T-helper 2 cell treated with Interferon-gamma antibody and Interleukin-4, amounts not matched to agents 5 μg/mL and 100 μg/mL, for 36 hours (primary cell): ENCODE results near the gene ERFE.

Experiments
- DNase-seq: peaks from one replicate; pipeline ENCODE4 v3.0.0; 2021; ENCODE audit warnings: low spot score
- H3K27ac Mint-ChIP-seq: one replicate; pipeline ENCODE4 v1.8.0; 2021; ENCODE audit warnings: mild to moderate bottlenecking, mixed read lengths
- H3K27me3 Mint-ChIP-seq: one replicate; pipeline ENCODE4 v1.8.0; 2021; ENCODE audit warnings: low read depth, mixed read lengths
- H3K36me3 Mint-ChIP-seq: one replicate; pipeline ENCODE4 v1.8.0; 2021; ENCODE audit warnings: low read depth, mixed read lengths
- H3K4me1 Mint-ChIP-seq: one replicate; pipeline ENCODE4 v1.8.0; 2021; ENCODE audit warnings: low read depth, mixed read lengths
- H3K4me3 Mint-ChIP-seq: one replicate; pipeline ENCODE4 v1.8.0; 2022; ENCODE audit warnings: mild to moderate bottlenecking, moderate library complexity, mixed read lengths
- H3K9me3 Mint-ChIP-seq: one replicate; pipeline ENCODE4 v1.8.0; 2021; ENCODE audit warnings: mixed read lengths

ERFE gene

DNA sequence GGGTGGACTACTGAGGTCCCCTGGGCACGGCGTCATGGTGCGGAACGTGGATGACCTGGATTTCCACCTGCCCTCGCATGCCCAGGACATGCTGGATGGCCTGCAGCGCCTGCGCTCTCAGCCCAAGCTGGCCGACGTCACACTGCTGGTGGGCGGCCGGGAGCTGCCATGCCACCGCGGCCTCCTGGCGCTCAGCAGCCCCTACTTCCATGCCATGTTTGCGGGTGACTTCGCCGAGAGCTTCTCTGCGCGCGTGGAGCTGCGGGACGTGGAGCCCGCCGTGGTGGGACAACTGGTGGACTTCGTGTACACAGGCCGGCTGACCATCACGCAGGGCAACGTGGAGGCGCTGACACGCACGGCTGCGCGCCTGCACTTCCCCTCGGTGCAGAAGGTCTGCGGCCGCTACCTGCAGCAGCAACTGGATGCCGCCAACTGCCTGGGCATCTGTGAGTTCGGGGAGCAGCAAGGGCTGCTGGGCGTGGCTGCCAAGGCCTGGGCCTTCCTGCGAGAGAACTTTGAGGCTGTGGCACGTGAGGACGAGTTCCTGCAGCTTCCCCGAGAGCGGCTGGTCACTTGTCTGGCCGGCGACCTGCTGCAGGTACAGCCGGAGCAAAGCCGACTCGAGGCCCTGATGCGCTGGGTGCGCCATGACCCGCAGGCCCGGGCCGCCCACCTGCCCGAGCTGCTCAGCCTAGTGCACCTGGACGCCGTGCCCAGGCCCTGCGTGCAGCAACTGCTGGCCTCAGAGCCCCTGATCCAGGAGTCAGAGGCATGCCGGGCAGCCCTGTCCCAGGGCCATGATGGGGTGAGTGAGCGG is 17.8 kb upstream of the ERFE start:
- no peak for DNase-seq
- no peak overlapping the region for H3K4me3 Mint-ChIP-seq
- H3K27me3 Mint-ChIP-seq: no peaks in the 10 kb centered on the region
- no peaks in the 10 kb centered on the region for H3K4me1 Mint-ChIP-seq
- H3K36me3 Mint-ChIP-seq: no peaks in the 10 kb centered on the region
- no peak overlapping the region for H3K27ac Mint-ChIP-seq
- no peaks in the 10 kb centered on the region for H3K9me3 Mint-ChIP-seq

DNA sequence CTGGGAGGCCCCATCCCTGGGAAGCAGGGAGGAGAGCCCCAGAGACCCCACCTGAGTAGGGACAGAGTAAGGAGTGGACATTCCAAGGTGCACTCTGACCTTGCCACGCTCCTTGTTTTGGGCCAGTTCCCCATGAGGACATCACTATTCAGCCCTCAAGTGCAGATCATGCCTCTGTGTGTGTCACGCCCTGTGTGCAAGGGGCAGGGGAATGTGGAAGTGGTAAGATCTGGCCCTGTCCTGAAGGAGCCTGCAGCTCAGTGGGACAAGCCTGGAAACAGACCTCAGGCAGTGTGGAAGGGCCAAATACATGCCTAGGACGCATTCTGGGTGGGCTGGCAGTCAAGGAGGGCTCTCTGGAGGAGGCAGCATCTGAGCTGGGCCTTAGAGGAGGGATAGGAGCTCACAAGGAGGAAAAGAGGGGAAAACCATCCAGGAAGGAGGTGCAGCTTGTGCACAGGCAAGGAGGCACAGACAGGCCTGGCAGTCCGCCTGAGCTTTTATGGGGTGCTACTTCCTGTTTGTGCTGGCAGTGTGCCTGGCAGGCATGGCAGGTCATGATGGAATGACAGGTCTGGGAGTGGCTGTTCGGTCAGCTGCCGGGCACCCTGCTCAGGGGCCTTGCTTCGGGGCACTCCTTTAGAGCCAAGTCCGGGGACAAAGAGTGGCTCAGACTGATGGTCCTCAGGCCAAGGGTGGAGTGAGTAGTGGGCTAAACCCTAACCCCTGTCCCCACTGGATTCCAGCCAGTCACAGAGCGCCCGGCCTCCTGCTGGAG is 17.0 kb upstream of the ERFE start:
- Mint-ChIP-seq H3K4me3 (no peak overlapping the region), H3K4me1 (no peaks in the 10 kb centered on the region), H3K27me3 (no peaks in the 10 kb centered on the region), H3K36me3 (no peaks in the 10 kb centered on the region), H3K27ac (no peak overlapping the region), H3K9me3 (no peaks in the 10 kb centered on the region)
- DNase-seq: no peak

DNA sequence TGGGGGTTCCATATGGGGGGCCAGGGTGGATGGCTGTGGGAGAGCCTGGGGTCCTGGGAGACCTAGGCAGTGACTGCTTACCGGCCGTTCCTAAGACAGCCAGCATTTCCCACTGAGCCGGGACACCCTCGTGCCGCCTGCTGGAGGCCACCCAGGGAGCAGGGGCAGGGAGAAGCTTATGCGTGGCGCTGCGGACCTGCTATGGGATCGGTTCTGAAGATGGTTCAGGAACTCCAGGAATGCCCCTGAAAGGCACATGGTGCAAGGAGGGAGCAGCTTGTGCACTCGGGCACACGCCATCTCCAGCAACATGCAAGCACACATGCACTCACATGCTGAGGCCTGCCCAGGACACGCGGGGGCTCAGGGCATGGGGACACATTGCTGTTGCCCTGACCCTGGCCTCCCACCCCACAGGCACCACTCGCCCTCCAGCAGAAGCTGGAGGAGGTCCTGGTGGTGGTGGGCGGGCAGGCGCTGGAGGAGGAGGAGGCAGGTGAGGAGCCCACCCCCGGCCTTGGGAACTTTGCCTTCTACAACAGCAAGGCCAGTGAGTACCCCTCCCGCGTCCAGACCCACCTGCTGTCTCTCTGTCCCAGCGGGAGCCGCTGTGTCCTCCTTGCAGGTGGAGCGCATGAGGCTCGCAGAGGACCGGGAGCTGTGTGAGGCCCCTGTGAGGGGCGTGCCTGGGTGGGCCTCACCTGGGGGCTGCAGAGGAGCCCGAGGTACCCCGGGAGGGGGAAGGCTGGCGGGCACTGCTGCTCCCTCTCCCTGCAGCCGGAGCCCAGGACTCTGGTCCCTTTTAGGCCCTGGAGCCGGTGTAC is 16.2 kb upstream of the ERFE start:
- H3K27ac Mint-ChIP-seq: no peak overlapping the region
- H3K27me3 Mint-ChIP-seq: no peaks in the 10 kb centered on the region
- H3K4me3 Mint-ChIP-seq: no peak overlapping the region
- no peaks in the 10 kb centered on the region for H3K9me3 Mint-ChIP-seq
- no peaks in the 10 kb centered on the region for H3K36me3 Mint-ChIP-seq
- H3K4me1 Mint-ChIP-seq: peaks cover 3% of the 10 kb centered on the region
- DNase-seq: no peak

DNA sequence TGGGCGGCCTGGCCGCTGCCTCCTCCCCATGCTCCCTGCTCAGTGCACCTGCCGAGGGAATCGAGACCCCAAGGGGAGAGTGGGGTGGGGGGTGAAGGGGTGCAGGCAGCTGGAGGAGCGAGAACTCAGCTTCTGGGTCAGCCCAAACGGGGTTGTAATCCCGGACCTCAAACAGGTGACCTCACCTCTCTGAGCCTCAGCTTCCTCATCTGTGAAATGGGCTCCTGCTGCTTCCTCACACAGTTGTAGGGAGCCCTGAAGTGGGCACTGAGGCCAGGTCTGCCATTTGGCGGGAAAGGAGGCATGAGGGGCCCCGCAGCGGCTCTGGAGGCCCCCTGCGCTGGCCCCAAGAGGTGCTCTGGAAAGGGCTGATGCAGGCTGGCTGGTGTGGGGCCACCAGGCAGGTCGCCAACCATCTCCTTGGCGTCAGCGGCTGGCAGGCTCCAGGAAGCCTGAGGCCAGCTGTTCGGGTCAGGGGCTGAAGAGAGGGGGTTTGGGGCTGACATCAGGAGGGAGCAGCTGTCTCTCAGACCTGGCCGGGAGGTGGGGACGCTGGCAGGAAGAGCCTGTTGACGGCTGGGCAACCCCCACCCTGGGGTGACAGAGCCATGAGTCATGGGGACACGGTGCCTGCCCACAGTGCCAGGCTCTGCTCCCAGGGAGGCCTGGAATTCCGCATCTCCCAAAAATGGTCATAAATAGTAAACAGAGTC is 15.4 kb upstream of the ERFE start:
- Mint-ChIP-seq H3K4me3 (no peak overlapping the region), H3K9me3 (no peaks in the 10 kb centered on the region), H3K27me3 (no peaks in the 10 kb centered on the region), H3K36me3 (no peaks in the 10 kb centered on the region), H3K27ac (no peak overlapping the region), H3K4me1 (peaks cover 3% of the 10 kb centered on the region)
- DNase-seq: no peak

DNA sequence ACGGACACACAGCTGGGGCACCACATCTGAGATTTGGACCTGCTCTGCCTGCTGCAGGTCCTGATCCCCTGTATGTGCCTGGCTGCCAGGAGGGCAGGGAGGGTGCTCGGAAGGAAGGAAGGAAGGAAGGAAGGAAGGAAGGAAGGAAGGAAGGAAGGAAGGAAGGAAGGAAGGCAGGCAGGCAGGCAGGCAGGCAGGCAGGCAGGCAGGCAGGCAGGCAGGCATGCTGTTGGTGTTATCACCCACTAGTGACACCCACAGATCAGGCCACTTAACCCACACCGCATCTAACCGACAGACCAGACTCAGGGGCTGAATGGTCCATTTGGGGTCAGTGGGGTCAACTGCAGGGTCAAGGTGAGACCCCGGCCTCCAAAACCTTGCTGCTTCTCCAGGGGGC is 14.5 kb upstream of the ERFE start:
- H3K27ac Mint-ChIP-seq: no peak overlapping the region
- no peak for DNase-seq

DNA sequence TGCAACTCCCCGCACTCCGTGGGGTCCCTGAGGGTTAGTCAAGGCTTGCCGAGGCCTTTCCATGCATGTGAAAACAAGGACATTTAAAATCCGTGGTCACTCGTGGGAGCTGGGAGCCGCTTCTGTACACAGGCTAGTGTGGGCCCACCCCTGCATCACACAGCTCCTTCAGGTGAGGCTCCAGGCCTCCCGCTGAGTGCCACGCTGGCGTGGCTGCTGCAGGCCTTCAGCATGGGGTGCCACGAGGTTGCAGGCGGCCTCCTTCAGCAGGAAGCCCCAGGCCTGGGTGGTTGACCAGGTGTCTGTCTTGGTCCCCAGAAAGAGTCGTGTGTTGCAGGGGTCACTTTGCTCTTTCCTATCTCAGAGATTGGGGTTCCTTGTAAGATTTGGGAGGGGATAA is 13.7 kb upstream of the ERFE start:
- Mint-ChIP-seq H3K27ac (no peak overlapping the region), H3K4me3 (no peak overlapping the region), H3K9me3 (no peaks in the 10 kb centered on the region), H3K4me1 (peaks cover 3% of the 10 kb centered on the region), H3K27me3 (no peaks in the 10 kb centered on the region), H3K36me3 (no peaks in the 10 kb centered on the region)
- no peak for DNase-seq

More for the DNA sequence above, 14.5 kb upstream of the ERFE start:
- Mint-ChIP-seq H3K4me1 (peaks cover 3% of the 10 kb centered on the region), H3K4me3 (no peak overlapping the region), H3K36me3 (no peaks in the 10 kb centered on the region), H3K27me3 (no peaks in the 10 kb centered on the region), H3K9me3 (no peaks in the 10 kb centered on the region)

DNA sequence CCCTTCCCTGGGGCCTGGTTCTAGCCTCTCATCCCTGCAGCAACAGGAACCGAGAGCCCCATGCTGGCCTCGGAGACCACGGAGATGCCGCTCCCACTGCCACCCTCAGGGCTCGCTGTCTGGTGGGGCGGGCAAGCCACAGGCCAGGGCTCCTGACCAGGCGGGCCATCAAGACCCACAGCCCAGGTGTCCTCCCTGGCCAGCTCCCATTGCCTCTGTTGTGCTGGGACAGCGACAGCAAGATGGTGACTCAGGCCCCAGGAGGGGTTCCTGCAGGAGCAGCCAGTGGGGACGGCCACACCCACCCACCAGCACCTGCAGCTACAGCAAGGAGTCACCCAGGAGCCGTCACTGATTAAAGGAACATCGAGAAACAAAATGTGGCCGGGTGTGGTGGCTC is 12.9 kb upstream of the ERFE start:
- H3K27ac Mint-ChIP-seq: no peak overlapping the region
- H3K36me3 Mint-ChIP-seq: no peaks in the 10 kb centered on the region
- H3K4me3 Mint-ChIP-seq: no peak overlapping the region
- no peaks in the 10 kb centered on the region for H3K9me3 Mint-ChIP-seq
- H3K4me1 Mint-ChIP-seq: peaks cover 3% of the 10 kb centered on the region
- no peaks in the 10 kb centered on the region for H3K27me3 Mint-ChIP-seq
- no peak for DNase-seq

DNA sequence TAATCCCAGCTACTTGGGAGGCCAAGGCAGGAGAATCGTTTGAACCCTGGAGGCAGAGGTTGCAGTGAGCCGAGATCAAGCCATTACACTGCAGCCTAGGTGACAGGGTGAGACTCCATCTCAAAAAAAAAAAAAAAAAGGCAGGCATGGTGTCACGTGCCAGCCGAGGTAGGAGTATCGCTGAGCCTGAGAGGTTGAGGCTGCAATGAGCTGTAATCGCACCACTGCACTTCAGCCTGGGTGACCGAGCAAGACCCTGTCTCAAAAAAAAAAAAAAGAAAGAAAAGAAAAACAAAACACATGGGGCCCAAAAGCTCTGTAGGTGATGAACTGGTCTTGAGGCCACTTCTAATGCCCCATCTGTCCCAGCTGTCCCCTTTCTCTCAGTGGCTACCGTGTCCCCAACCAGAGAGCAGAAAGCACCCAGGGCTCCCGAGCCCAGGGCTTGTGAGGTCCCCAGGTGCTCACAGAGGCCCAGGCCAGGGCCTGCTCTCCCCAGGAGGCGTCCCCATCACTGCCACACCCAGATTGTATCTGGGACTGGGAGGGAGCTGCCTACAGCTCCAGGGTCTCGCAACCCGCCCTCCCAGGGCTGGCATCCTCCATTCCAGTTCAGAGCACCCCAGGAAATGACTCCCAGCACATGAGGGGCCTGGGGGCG is 11.8 kb upstream of the ERFE start:
- H3K4me1 Mint-ChIP-seq: peaks cover 3% of the 10 kb centered on the region
- DNase-seq: no peak
- H3K36me3 Mint-ChIP-seq: no peaks in the 10 kb centered on the region
- H3K27me3 Mint-ChIP-seq: no peaks in the 10 kb centered on the region
- H3K9me3 Mint-ChIP-seq: no peaks in the 10 kb centered on the region
- H3K27ac Mint-ChIP-seq: no peak overlapping the region
- H3K4me3 Mint-ChIP-seq: no peak overlapping the region

DNA sequence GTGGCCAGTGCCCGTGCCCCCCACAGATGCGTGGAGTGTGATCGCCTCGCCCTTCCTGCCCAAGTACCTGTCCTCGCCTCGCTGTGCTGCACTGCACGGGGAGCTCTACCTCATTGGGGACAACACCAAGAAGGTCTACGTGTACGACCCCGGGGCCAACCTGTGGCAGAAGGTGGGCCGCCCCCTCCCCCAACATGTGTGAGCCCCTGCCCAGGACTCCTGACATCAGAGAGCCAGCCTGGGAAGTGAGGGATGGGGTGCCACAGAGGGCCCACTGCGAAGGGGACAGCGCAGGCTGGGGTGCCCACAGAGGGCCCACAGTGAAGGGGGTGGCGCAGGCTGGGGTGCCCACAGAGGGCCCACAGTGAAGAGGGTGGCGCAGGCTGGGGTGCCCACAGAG is 9.8 kb upstream of the ERFE start:
- H3K4me1 Mint-ChIP-seq: peaks cover 3% of the 10 kb centered on the region

DNA sequence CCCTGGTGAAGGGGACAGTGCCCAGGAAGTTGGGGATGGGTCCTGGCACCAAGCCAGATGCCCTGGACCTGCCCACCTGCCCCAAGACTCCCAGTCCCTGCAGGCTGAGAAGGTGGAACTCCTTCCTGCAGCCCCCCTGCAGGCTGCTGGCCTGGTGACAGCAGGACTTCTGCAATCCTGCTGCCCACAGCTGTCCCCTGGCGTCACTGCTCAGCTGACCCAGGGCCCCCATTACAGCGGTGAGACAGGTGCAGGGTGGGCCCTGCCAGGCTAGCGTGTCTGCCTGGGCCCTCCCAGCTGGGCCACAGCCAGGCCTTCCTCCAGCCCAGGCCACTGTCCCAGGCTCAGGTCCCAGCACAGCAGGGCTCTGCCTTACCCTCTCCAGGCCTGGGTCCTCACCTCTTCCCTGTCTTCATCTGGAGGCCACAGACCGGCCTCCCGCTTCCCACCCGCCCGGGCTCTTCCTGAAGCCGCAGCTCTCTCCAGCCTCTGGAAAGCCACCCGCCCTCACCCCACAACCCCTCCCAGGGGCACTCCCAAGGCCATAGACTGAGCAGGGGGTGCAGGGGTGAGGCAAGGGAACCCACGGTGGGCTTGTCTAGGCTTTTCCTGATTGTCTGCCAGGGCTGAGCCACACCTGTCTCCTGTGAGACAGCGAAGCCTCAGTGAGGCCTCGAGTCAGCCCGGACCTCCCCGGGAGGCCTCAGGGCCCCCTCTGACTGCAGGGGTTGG is 8.8 kb upstream of the ERFE start:
- H3K9me3 Mint-ChIP-seq: no peaks in the 10 kb centered on the region
- no peak overlapping the region for H3K27ac Mint-ChIP-seq
- no peak for DNase-seq
- H3K4me3 Mint-ChIP-seq: no peak overlapping the region
- H3K27me3 Mint-ChIP-seq: no peaks in the 10 kb centered on the region
- no peaks in the 10 kb centered on the region for H3K36me3 Mint-ChIP-seq
- H3K4me1 Mint-ChIP-seq: peaks cover 3% of the 10 kb centered on the region

More for the DNA sequence above, 9.8 kb upstream of the ERFE start:
- no peaks in the 10 kb centered on the region for H3K27me3 Mint-ChIP-seq
- DNase-seq: no peak
- no peaks in the 10 kb centered on the region for H3K36me3 Mint-ChIP-seq
- H3K27ac Mint-ChIP-seq: no peak overlapping the region
- no peak overlapping the region for H3K4me3 Mint-ChIP-seq
- H3K9me3 Mint-ChIP-seq: no peaks in the 10 kb centered on the region

DNA sequence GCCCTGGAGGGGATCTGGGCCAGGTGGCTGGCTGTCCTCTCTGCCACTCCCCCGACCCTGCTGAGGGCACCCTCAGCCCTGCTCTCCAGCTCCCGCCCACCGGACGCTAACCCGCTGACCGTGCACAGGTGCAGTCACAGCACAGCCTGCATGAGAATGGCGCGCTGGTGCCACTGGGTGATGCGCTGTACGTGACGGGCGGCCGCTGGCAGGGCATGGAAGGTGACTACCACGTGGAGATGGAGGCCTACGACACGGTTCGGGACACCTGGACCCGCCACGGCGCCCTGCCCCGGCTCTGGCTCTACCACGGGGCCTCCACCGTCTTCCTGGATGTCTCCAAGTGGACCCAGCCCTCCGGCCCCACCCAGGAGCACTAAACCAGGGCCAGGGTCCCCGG is 8.1 kb upstream of the ERFE start:
- no peak for DNase-seq
- H3K4me3 Mint-ChIP-seq: no peak overlapping the region
- H3K4me1 Mint-ChIP-seq: peaks cover 3% of the 10 kb centered on the region
- no peaks in the 10 kb centered on the region for H3K36me3 Mint-ChIP-seq
- H3K9me3 Mint-ChIP-seq: no peaks in the 10 kb centered on the region
- H3K27me3 Mint-ChIP-seq: no peaks in the 10 kb centered on the region
- H3K27ac Mint-ChIP-seq: no peak overlapping the region

DNA sequence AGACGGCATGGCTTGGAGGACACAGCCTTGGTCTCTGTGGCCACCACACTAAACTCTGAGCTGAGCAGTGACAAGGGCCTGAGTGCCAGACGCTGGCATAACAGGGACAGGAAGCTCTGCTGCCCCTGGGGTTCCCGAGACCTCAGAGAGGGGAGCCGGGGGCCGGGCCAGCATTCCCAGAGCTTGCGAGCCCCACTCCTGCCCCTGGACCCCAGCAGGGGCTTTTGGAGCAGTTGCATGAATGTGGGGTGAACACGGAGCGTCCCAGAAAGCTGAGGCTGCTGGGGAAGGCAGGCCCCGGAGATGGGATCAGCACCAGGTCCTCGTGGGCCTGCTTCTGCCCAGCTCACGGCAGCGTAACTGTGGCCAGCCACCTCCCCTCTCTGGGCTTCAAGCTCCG is 7.6 kb upstream of the ERFE start:
- DNase-seq: no peak
- peaks cover 3% of the 10 kb centered on the region for H3K4me1 Mint-ChIP-seq
- no peak overlapping the region for H3K4me3 Mint-ChIP-seq
- no peaks in the 10 kb centered on the region for H3K27me3 Mint-ChIP-seq
- no peaks in the 10 kb centered on the region for H3K36me3 Mint-ChIP-seq
- no peak overlapping the region for H3K27ac Mint-ChIP-seq
- H3K9me3 Mint-ChIP-seq: no peaks in the 10 kb centered on the region
